Amygdala (tissue), 56 donors: Measurements from ENCODE around the gene POLG2.

Source experiments
- DNase-seq, 56 donors: peaks; one replicate each; lab custom pipeline; 2025; lab: John Stamatoyannopoulos, UW

POLG2 gene

DNA sequence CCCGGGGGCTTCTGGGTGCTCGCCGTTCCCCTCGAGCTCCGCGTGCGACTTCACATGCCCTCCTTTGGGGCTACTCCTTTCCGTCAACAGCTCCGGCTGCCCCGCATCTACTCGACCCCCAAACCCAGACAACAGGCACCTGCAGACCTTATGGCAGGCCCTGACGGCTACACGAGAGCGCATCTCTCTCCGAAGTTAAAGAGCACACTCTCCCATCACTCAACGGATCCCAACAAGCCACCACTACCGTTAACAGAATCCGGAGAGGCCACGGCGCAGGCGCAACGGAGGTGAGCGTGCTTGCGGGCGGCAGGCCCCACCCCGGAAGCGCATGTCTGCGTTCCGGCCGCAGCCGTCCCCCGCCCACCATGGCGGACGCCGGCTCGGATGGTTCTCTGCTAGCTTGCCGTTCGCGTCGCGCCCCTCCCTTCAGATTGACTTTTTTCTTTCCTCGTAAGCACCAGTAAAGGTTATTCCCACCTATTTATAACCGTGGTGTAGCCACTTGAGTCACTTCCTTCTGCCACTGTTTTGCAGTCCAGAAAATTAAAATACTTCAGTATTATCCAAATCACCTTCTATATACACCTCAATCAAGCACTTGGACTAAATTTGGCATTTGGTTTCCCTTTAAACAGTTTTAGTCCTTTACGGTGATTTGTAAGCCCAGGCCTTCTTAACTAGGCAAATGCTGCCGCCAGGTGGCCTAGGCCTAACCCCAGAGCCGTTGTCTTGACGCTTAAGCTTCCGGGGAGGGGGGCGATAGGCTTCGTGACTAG, at the start of gene POLG2:
Gene POLG2, minus strand, starts transcription at position 269 of the 779 bp plus-strand sequence. Its CDS starts 86 bp downstream, at position 183.
- DNase-seq: peak; percentile 15 to 92 (median 80)

DNA sequence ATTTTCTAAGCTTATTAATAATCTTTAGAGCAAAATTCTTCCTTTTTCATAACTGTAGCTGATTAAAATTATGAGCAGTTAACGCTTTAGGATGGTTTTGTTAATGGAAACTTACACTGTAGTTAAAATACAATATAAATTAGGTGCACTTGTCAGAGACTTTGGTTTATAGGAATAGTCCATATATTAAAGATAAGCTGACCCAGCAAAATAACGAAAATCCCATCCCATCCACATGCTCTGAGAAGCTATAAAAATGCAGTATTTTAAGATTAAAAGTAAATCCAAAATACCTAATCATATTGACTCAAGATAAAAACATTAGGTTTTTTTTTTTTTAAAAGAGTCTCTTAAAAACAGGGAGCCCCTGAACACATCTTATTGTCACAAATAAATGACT, 47.9 kb upstream of the POLG2 start:
- DNase-seq: no peak

DNA sequence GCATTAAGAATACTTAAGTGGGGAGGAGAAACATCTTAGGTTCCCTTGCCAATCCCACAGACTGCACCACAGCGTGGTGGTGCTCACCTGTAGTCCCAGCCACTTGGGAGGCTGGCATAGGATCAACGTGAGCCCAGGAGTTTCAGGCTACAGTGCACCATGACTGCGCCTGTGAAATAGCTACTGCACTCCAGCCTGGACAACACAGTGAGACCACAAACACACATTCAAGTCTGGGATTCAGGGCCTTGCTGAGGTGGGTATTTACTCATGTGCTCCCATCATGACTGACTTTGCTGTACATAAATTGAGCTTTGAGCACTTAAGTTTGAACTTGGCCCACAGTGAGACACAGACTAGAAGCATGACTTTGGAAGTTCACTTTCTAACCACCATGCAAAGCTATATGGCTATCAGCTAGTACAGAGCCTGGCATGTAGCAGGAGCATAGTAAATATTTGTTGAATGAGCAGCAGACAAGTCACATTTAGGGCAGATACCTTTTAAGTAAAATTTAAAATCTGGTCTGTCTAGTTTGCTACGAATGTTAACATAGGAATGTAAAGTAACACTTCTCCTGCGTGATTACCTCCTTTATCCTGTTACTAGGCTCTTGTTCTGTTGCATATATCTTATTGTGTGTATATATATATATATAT, 43.4 kb upstream of the POLG2 start:
- DNase-seq: no peak

DNA sequence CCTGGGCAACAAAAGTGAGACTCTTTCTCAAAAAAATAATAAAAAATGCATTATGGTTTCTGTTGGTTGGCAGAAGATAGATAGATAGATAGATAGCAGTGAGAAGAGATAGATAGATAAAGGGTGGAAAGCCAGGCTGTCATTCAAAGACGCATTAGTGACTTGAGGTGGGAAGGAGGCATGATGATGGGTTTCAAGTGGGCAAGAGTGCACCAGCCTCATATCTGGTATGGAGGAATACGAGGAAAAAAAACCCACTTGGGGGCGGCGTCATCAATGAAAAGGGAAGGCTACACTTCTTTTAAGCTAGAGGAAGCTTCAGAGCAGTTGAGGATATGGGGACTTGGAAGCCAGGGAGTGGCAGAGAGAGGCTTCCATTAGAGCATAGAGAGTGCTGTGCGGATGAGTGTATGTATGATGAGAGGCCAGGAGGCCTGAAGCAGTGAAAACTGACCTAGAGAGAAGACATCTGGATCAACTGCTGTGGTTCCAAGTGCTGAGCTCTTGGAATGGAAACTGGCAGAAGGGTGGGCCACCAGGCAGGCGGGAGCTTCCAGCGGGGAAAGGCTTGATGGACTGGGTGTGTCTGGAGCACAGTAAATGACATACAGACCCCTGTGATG, 41.8 kb upstream of the POLG2 start:
- DNase-seq: no peak

DNA sequence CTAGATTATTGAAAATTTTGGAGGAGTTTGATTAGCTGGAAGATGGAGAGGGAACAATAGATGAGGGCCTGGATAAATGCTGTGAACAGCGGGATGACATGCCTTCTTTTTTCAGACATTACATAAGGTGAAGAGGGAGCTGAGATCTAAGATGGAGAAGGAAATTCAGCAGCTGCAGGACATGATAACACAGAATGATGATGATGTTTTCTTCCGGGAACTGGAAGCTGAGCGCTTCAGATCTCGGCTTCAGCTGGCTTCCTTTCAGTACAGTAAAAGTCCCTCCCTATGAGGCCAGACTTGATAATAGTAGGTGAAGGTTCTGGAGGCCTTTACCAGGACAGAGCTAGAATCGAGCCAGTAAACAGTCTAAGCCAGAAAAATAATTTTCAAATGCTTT, 40.6 kb upstream of the POLG2 start:
- DNase-seq: no peak

DNA sequence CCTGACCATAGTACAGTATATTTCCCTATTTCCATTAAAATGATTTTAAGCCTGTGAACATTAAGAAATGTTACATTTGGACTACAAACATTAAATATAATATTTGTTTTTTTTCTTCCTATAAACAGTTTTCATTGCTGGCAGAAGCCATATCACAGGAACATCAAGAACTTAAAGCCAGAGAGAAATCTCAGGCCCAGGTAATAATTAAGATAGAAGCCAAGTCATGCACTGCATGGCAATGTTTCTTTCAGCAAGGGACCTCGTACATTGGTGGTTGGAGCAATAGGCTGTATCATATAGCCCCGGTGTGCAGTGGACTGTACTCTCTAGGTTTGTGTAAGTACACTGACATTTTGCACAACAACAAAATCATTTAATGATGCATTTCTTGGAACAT, 40.1 kb upstream of the POLG2 start:
- DNase-seq: no peak

DNA sequence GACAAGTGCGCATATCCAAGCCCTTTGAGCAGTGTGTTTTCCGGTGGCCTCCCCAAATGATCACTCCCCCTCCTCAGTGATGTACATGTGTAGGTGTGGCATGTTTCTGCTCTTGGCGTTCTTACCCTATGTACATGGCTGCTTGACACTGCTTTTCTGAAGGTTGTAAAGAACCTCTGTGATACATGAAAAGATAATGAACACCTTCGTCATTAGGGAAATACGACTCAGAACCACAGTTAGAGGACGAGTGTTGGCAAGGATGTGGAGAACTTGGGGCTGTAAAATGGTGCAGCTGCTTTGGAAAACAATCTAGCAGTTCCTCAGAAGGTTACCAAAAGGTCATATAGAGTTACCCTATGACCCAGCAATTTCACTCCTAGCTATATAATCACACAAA, 38.5 kb upstream of the POLG2 start:
- no peak for DNase-seq

DNA sequence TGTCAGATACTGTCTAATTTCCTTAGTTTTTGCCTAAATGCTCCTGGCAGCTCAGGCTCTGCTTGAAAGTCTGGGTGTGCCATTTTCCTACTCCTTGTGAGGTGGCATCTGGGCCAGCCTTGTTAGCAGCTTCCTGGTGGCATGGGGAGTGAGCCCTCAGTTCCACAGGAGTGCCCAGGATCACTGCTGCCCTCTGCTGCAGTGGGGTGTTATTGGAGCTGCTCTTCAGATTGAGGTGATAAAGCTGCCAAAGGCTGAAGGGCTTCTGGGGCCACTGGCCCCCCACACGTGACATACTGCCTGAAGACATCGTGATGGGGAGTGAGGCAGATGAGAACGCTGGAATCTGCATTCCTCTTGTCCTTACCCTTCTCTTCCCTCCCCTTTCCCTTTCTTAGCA, 37.3 kb upstream of the POLG2 start:
- no peak for DNase-seq

DNA sequence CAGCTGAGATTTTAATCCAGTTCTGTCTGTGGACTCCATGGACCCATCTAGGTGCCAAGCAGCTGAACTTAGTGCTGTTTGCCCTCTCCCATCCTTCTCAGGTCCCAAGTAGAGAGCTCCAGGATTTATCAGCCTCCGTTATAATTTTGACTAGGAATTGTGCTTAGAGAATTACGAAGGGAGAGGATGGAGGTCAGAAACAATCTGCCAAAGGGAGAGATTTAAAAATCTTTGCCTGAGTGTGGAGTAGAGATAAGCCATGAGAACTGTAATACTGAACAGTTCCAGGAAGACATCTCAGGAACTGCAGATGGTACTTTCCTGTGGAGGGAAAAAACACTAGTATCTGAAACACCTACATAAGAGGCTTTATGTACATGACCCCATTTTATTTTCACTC, 36.9 kb upstream of the POLG2 start:
- no peak for DNase-seq

DNA sequence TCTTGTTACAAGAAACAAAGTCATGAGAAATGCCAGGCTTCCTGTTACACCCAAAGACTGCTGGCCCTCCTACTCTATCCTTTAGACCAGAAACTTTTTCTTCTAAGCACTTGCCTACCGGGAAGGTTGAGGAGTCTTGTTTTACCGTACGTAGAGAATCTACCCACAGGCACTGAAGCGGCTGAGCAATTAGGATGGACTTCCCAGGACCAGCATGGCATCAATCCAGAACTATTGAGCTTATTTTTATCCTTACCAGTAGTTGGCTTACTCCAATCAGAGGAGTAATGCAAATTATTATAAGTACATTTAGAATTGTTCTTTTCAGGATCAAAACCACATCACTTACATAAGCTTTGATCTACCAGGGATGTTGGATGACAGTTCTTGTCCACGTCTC, 35.6 kb upstream of the POLG2 start:
- no peak for DNase-seq

DNA sequence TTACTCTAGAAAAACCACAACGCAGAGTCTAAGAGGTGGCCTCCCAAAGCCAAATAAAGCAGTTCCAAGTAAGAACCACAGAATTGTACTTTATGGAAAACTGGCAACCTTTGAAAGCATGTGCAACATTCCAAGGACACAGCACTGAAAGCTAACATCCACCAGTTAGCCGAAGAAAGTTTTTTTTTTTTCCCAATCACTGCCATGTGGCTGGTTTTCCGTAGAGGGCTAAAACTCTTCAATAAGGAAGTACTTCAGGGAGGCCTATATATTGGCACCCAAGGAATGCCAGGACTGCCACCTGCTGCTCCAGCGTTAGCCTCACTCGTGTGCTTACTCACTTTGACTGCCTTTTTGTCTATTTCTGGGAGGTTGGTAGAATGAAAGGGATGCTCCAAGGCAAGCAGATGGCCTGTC, 35.1 kb upstream of the POLG2 start:
- DNase-seq: no peak

DNA sequence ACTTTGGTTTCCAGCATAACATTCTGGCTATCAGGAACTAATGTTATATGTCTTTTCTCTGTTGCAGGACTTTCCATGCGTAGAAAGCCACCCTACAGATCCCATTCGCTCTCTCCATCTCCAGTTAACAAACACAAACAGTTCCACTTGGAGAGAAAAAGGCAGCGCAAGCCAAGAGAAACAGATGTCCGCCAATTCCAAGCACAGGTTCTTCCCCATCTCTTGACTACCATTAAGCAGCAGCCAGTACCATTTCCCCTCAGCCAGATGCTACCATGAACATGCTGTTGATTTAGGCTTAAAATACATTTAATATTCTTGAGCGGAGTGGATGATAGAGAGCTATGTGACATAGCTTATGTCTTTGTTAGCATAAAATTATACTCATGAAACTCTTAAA, 32.4 kb upstream of the POLG2 start:
- no peak for DNase-seq

DNA sequence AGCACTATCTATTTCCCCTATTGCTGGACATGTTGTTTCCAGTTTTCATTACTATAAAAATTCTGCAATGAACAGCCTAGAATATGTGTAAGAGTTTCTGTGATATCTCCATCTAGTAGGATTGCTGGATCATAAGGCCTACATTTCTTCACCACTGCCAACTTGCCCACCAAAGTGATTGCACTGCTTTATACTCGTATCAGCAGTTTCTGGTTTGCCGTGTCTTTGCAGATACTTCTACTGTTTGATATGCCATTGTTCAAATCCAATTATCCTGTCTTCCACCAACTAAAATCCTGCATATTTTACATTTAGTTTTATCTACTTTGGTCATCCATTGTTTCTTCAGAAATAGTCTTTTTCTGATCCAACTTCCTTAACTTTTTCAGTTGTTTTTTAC, 31.1 kb upstream of the POLG2 start:
- no peak for DNase-seq

DNA sequence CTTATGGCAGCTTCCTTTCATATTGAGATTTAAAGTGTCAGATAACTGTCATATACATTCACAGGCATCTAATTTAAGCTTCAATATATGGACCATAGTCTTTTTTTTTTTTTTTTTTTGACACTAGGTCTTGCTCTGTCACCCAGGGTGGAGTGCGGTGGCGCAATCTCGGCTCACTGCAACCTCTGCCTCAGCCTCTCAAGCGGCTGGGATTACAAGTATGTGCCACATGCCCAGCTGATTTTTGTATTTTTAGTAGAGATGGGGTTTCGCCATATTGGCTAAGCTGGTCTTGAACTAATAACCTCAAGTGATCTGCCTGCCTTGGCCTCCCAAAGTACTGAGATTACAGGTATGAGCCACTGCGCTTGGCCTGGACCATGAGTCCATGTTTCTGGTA, 23.5 kb upstream of the POLG2 start:
- no peak for DNase-seq

DNA sequence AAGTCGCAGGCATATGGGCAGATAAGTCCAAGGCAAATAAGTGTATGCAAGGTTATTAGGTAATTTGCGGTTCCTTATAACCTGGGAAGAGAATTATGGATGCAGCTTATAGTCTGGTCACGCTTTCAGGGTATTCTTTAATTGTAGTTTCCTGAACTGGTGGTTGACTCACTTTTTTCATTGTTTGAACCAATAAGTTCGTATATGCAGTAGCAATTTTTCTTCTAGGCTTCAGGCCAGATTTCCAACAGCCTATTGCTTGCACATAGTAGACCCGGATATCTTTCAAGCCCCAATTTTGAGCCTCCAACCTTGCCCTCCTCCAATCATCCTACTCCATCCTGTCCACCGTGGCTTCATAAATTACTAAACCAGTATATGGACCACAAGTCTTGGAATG, 22.7 kb upstream of the POLG2 start:
- no peak for DNase-seq

DNA sequence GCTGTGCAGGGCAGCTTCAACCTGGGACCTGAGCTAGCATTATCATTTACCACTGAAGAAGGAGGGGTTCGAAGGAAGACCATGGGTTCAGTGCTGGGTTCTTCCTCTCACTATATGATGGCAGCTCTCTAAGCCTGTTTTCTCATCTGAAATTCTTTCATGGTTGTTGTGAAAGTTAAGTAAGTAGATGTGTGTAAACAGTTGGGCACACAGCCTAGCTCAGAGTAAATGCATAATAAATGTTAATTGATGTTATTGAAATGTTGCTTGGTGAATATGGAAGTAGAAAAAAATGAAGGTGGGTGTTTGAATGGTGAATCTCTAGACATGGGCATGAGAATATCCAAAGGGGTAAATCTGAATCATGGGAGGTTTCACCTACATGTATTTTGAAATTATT, 19.0 kb upstream of the POLG2 start:
- no peak for DNase-seq

DNA sequence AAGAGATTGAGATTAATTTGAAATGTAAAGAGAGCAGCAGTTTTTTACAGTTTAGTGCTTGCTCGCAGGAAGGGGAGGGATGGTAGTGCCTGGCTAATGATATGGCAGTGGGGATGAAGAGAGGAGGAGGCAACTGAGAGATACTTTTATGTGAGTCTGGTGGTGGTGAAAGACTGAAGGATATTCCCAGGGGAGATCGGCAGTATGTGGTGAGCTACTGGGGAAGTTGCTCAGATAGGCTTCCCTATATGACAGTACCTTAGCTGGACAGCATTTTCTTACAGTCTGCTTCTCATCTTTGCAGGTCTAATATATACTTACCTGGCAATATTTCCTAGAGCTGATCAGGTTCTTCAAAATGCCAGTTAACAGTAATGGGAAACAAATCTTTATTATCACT, 18.6 kb upstream of the POLG2 start:
- DNase-seq: no peak

DNA sequence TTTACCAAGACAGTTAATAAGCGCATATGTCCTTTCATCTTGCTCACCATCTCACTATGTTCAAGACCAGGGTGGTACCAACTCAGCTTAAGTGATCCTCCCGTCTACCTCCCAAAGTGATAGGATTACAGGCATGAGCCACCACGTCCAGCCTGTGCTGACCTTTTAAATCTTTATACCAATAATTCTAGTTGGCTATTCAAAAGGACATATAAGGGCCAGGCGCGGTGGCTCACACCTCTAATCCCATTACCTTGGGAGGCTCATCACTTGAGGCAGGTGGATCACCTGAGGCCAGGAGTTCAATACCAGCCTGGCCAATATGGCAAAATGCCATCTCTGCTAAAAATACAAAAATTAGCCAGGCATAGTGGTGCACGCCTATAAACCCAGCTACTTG, 12.3 kb upstream of the POLG2 start:
- DNase-seq: no peak

DNA sequence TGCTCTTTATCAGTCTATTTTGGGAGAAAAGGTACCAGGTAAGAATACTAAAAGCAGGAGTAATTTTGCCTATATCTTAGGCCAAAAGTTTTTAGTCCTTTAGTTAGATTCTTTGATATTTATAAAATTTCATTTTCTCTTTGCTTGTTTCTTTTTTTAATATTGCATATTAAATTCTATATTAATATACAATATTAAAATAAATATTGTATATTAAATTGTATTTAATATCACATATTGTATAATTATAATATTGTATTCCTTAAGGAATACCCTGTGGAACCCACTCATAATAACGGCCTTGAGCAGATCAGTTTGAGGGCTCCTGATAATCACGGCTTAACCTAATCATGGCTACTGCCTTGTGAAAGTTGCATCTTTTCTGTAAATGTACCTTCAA, 11.8 kb upstream of the POLG2 start:
- DNase-seq: no peak

DNA sequence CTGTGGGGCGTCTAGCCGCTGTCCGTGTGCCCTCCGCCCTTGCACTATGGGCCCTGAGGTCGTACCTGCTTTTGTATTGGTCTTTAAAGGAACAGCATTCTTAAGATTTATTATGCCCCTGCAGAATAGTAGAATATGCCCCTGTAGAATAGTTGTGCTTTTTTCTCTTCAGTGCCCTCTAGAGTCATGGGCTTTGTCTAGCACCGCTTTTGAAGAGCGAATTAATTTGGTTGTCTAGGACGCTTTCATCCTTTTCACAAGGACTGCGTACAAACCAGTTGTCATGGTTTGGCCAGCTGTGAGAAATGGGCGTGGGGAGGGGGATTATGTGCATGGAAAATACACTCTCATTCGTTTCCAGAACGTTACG, 10.5 kb upstream of the POLG2 start:
- DNase-seq: peak in 16 of 56 donors; percentile 7 to 61 (median 46)

DNA sequence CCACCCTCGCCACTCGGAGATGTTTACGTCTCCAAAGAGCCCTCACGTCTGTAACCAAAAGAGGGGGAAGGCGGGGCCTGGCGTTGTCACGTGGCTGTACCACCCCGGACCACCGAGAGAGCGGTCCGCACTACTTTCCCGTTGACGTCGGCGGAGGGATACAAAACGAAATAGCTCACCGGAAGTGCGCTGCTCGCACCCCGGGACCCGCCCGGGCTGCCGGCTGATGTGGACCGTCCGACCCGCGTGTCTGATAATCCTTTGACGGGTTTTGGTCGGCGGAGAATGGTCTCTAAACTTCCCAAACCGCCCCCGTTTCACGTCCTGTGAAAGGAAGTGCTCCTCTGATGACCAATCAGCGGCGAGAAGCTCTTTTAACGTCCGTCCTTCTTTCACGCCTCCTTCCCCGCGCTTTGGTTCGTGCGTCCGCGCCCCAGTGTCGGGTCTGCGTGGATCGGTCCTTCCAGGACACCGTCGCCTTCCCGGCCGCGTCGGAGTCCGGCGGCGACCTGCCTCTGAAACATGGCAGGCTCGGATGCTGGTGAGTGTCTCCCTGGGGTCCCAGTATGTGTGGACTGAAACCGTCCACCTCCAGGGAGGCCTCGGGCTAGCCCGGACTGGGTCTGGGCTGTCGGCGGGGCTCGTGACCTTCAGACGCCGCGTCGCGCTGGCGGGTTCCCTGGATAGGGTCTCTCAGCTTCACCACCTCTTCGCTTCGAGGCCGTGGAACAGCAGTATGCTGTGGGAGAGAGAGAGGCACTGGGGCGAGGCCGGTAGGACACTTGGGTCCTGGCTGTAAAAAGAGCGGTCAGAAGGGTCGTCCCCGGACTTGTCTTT, 9.9 kb upstream of the POLG2 start, which contains the start of gene CEP95:
Gene CEP95, plus strand, starts transcription at position 402 of the 837 bp plus-strand sequence. Its CDS starts 121 bp downstream, at position 523.
- DNase-seq: peak; percentile 86 to 100 (median 97)
